ENCODE results near the gene EPS15. TPM values are rescaled to one million over a fixed set of nuclear protein-coding genes. Genes with fewer than 3 reads are reported as not detected.
"Not testable (repeated sequence)": the region's sequence is repeated elsewhere in the genome, so short reads cannot be mapped to it uniquely, and the experiment has no call there.

Gene EPS15
- polyA plus RNA-seq, 1 donor, result 52.3 TPM

DNA sequence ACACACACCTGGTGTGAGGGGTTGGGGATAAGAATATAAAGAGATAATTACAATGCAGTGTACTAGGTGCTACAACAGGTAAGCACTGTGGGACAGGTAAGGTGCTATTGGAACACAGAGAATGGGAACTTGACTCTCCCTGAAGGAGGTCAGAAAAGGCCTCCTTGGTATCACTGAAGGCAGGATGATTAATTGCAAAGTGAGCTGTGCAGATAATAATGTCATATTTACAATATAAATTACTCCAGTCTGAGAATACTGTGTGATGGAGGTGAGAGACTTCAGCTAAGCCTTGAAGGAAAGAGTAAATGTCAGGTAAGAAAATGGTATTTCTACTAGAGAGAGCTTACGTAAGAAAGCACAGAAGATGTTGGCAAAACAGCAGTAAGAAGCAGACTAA, 91.6 kb downstream of the EPS15 start:
- DNase-seq, result no peak

DNA sequence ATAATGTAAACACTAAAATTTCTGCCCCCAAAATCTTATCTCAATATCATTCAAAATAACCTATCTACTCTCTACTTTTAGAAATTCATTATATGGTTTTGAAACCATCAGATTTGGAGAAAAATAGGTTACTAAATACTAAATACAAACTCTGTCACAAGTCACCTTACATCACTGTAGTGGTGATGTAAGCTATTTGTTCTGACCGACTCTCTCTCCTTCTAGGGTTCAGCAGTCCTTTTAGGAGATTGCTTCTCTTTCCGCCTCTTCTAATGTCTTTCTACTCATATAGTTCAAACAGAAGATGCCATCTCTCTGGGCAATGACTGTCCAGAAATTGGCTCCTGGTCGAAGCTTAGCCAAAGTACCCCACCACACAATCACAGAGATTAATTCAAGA, 93.1 kb downstream of the EPS15 start:
- DNase-seq, result no peak

DNA sequence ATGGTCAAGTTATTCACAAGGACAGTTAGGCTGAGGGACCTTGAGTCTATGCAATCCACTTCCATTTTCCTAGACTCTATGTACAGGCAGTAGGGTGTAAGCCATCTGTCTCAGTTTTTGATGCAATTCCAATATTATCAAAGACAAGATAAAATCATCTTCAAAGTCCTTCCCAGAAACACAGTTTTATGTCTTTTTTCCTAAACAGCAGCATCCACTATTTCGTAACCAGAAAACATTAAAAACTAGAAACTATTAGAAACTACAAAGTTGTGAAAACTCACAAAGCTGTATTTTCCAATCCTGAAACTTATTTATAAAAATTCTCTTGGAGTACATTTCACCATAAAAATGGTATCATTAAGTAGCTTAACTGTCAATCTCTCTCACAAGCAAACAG, 93.8 kb downstream of the EPS15 start:
- no peak for DNase-seq

DNA sequence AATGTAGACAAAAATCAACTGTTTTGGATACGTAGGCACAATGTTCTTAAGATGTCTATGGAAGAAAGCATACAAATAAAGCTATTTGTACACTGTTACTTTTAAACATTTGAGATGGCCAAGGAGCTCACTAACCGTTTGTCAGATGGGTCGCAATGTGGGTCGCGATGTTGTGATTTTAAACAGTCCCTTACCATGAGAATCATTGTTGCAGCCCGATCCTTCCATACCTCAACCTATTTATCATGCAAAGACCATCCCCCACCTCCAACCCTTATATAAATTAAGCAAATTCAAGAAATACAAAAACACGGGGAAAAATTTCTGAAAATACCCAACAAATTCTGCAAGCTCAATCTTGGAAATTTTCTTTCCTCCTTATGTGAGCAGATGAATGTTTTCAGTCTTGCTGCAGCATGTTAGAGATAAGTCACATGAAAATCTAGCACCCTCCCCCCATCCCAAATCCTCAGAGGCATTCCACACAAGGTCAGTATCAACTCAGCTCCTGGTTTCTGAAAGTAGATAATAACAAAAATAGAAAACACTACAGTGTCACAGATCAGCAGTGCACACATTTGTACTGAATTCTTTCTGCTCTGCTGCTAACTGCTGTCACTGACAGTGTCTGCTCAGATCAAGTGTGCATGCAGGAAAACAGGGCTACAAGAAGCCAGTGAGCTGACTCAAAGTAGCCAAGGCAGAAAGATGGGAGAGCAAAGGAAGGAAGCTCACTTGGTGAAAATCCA, 95.8 kb downstream of the EPS15 start:
- DNase-seq, result no peak

DNA sequence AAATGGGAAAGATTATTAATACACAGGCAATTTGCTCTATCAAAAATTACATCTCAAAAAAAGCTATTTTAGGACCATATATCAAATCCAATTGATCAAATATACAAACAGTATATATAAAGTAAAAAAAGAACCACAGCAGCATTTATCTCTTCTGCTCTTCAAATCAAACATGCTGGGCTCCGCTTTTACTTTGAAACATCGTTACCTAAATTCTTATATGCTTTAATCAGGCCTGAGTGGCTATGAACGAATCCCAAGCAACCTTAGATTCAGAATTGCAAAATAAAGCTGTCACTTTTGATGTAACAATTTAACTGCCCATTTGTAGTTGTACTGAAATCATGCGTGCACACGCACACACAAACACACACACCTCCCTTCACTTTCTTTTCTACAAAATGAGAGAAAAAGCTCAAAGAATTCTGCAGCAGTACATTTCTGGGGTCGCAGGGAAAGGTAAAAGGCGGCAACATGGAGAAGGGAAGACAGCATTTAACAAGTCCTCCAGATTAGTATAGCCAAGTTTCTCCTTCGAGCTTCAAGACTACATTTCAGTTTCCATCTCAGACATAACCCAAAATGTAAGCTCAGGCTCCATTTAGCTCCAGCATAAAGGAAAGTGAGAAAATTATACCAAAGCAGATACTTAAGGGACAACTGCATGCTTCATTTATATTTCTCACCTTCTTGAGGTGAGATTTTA, 96.5 kb downstream of the EPS15 start:
- DNase-seq, result no peak

DNA sequence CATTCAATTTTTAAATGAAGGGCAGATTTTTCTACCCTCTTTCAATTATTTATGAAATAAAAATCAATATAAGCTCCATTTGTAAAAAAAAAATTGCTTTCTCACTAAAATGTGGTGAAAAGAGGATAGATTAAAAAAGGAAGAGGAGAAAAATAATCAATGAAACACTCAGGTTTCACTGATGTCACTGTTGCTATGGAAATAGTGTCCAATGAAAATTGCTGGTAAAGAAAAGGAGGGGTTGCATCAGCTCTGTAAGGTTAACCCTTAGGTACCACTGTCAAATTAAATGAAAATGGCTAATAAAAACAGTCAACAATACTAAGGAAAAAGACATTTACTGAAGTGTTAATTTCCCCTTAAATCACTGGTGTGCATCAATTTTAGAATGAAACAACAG, 97.1 kb downstream of the EPS15 start:
- peak; percentile 65 for DNase-seq

DNA sequence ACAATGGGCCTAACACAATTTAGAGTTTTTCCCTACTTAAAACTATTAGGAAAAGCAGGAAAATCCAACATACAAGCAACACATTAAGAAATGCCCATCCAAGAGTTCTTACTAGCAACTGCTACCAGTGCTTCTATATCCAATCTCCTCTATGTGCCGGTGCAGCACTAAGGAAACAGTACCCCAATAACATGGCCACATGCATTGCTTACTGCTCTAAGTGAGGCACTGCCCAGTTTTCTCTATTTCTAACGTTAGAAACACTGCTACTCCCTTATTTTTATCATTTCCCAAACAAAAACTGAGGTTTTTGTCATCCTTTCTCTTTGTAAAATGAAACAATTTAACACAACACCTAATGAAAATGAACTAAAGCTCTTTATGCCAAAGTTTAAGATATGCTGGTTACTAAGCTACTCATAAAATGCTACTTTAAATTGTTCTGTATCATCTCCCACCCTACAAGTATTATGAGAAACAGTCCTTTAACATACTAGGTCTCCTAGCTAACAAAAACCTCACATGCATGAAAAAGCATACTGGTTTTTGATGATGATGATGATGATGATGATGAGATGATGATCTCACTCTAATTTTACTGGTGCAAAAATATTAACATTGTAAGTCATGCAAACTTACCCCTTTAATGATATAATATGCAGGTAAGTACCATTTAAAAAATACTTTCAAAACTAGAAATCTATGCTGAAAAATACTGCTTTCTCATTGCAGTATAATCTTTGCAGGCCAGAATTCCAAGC, 98.0 kb downstream of the EPS15 start:
- no peak for DNase-seq

DNA sequence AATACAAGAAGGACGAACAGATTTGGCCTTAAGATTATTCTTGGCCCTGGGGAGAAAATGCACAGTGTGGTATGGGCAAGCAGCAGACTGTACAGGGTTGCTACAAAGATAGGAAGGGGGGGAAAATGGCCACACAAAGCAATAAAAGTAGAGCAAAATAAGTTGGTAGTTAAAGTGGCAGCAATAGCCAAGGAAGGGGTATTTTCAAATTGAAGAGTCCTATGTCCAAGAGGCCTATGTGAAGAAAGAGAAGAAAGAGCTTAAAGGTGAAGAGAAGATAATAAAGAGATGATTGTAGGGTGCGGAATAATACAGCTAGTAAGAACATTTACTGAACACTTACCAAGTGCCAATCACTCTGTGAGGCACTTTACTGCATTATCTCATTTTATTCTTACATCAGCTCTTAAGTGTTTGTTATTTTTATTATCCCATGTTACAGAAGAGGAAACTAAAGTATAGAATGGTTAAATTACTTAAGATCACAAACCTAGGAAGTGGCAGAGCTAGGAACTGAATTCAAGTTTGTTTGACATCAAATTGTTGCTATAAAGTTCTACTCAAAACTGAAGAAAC, 100.6 kb downstream of the EPS15 start:
- DNase-seq, result no peak

DNA sequence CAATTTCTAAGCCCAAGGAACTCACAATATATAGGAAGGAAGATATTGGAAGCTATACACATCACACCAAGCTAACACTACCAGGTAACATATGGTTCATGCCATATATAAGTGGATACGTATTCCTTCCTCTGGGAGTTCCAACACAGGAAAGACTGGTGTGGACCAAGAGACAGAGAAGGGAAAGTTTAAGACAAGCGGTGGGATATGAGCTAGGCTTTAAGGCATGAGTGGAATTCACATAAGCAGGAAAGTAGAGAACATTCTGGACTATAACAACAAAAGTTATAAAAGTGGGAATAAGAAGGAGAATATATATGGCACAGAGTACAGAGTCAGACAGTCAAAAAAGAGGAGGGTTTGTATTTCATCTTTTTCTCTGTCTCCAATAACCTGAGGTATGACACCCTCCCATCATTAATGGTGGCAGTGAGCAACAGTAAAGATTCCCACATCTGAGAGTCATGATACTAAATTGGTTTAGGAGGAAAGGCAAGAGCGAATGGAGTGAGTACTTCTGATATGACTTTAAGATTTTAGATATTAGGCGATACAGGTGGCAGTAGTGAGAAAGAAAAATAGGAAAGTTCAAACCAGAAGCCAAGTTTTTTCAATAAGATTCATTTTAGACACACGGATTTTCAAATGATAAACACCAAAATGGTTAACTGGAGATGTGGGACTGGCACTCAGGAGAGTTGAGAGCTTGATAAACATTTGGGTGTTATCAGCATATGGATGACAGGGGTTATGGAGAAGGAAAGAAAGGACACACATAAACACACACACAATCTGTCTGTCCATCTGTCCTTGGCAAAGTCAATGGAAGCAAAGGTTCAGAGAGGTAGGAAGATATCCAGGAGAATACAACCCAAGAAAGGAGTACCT, 101.3 kb downstream of the EPS15 start:
- no peak for DNase-seq

DNA sequence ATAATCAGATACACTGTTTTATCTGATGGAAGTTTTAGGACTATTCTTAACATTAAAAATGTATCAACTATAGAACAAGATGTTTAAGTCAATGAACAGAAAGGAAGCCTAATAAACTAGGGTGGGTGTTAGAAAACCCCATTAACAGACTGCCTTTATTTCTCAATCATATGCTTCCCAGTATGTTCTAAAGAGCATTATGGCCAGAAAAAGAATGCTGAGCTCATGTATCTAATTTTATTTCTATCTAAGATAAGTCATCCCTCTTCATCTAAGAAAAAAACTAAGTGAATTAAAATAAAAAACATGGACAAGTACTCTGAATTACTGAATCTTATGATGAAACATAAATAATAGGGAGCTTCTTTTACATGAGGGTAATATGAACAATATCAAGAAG, 102.2 kb downstream of the EPS15 start:
- no peak for DNase-seq

DNA sequence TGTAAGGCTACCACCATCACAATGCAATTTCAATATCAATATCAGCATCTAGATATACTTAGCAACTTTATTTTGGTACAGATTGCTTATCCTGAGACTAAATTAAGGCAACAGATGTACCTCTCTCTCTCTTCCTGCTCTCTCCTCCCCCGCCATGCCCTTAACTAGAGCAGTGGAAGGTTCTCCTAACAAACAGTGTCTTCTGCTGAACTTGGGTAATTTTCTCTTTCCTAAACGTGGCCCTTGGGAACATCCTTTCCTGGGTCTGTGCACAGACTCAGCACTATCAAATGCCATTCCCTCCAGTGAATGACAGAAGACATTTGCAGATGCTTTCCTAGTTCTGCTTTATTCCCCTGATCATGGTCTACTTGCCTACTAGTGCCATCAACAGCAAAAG, 103.1 kb downstream of the EPS15 start:
- no peak for DNase-seq

DNA sequence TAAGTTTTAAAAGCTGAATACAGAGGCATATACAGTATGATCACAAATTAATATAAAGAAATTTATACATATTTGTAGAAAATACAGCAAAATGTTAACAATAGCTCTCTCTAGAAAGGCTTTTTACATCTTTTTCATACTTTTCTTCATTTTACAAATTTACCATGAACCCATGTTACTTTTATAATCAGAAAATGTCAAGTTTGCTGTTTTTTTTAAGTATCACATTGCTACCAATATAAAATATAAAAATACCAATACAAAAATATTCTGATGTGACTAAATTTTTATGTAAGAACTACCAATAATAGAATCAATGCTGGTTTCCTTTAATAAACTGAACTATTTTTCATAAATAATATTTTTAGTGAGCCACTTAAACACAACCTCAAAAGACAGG, 104.3 kb downstream of the EPS15 start:
- no peak for DNase-seq

DNA sequence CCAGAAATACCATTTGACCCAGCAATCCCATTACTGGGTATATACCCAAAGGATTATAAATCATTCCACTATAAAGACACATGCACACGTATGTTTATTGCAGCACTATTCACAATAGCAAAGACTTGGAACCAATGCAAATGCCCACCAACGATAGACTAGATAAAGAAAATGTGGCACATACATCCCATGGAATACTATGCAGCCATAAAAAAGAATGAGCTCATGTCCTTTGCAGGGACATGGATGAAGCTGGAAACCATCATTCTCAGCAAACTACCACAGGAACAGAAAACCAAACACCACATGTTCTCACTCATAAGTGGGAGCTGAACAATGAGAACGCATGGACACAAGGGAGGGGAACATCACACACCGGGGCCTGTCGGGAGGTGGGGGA, 107.2 kb downstream of the EPS15 start:
- not testable (repeated sequence) for DNase-seq

DNA sequence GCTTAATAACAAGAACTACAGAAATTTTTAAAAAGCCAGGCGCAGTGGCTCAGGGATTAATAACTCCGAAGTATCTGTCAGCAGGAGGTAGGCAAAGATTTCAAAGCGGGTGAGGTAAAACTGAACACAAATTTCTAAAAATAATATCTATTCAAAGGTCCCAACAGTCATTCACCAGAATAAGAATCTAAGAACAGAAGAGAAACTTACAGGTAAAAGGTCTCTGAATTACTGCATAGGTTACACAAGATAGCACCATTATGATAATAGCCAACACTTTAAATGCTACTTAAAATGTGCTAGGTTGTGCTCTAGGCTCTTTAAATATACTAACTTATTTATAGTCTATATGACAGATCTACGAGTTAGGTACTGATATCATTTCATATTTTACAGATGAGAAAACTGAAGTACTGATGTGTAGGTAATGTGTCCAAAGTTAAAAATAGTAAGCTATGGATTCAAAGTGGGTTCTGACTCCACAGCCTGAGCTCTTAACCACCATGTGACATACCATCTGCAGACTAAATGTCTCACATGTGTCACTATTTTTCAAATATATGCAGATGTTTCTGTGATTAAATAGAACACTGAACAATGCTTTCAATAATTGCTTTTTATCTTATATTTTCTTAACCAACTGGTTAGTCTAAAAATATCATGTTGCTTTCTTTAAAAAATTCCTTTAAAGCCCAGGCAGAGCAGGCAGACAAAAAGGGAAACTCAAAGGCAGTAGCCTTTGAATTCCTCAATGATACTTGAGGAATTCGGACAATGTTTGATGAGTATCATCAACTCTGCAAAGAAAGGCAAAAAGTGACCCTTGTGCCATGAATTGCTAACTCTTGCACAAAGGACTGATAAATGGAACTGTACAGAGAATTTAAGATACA, 108.3 kb downstream of the EPS15 start:
- no peak for DNase-seq

DNA sequence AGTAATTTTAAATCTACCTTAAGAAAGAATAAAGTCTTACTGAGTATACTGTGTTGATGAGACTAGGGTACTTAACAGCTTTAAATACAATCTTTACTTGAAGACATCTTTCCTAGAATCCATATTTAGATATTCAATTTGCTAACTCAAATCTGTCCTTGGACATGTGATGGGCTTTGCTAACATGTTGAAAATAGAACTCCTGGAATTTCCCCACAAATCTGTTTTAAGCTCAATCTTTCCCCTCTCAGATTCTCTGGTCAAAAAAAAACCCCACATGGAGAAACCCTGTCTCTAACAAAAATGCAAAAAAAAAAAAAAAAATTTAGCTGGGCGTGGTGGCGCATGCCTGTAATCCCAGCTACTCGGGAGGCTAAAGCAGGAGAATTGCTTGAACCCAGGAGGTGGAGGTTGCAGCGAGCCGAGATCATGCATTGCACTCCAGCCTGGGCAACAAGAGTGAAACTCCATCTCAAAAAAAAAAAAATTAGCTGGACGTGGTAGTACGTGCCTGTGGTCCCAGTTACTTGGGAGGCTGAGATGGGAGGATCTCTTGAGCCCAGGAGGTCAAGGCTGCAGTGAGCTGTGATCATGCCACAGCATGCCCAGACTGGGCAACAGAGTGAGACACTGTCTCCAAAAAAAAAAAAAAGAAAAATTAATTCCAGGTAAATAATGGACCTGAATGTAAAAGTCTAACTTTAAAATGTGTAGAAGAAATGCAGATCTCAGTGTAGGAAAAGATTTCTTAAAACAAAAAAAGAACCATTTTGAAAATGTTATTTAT, 109.1 kb downstream of the EPS15 start:
- DNase-seq, result not testable (repeated sequence)

DNA sequence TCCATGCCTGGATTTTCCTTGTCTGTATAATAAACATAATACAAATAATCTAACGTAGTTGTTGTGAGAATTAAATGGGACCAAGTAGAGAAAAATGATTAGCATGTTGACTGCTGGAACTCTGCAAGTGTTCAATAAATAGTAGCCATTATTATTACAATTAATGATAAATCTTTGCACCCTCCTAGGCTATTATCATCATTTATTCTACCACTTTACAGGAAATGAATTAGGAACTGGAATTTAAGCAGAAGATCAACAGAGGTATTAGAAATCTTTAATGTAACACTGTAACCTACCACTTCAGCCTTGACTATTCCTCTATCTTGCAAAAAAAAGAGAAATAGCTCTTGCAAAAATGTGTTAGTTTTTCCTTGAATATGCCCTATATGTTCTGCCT, 126.8 kb downstream of the EPS15 start:
- no peak for DNase-seq

DNA sequence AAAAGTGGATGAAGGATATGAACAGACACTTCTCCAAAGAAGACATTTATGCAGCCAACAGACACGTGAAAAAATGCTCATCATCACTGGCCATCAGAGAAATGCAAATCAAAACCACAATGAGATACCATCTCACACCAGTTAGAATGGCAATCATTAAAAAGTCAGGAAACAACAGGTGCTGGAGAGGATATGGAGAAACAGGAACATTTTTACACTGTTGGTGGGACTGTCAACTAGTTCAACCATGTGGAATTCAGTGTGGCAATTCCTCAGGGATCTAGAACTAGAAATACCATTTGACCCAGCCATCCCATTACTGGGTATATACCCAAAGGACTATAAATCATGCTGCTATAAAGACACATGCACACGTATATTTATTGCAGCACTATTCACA, 128.4 kb downstream of the EPS15 start:
- not testable (repeated sequence) for DNase-seq

DNA sequence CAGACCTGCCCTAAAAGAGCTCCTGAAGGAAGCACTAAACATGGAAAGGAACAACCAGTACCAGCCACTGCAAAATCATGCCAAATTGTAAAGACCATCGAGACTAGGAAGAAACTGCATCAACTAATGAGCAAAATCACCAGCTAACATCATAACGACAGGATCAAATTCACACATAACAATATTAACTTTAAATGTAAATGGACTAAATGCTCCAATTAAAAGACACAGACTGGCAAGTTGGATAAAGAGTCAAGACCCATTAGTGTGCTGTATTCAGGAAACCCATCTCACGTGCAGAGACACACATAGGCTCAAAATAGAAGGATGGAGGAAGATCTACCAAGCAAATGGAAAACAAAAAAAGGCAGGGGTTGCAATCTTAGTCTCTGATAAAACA, 131.8 kb downstream of the EPS15 start:
- DNase-seq, result not testable (repeated sequence)

DNA sequence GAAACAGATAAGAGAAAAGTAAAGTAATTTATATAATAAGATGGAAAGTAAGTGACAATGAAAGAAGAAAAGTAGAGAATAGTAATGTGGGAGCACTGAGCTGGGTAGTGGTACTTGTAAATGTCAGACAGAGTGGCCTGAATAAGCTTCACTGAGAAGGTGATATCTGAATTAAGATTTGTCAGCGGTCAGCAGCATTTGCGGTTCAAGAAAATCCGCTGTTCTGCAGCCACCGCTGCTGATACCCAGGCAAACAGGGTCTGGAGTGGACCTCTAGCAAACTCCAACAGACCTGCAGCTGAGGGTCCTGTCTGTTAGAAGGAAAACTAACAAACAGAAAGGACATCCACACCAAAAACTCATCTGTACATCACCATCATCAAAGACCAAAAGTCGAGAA, 132.8 kb downstream of the EPS15 start:
- not testable (repeated sequence) for DNase-seq

DNA sequence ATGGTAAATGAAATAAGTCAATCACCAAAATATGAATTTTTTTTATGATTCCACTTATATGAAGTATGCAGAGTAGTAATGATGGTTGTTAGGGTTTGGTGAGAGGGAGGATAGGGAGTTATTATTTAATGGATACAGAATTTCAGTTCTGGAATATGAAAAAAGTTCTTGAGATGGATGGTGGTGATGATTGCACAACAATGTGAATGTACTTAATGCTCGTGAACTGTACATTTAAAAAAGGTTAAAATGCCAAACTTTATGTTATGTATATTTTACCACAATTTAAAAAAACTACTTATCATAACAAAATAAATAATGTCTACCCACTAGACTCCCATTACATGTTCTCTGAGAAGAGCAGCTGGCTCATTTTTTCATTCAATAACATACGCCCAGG, 133.3 kb downstream of the EPS15 start:
- no peak for DNase-seq

Data from left kidney (tissue), 2 donors.